Neural progenitor cell (in vitro differentiated cells): ENCODE measurements around the gene PNMA8C.

Experiments used
- CTCF ChIP-seq: fragments of 200-600 bp; sonication (generic); IDR thresholded peaks from 2 replicates; pipeline ENCODE4 v1.5.1; 2017; ENCODE audit warnings: antibody characterized with exemption, mild to moderate bottlenecking
- EZH2 ChIP-seq: fragments of 200-600 bp; sonication (generic); IDR thresholded peaks from 2 replicates; pipeline ENCODE4 v1.6.1; 2017; ENCODE audit warnings: antibody characterized with exemption, mild to moderate bottlenecking, moderate library complexity
- EZH2phosphoT487 ChIP-seq: fragments of 200-600 bp; sonication (generic); IDR thresholded peaks from 2 replicates; pipeline ENCODE4 v1.6.1; 2017; ENCODE audit warnings: antibody characterized with exemption

GRCh38 chr19:46393456-46394401 lies 35.0 kb downstream of the PNMA8C start:
- TF ChIP-seq EZH2, result no peak
- no peak for TF ChIP-seq CTCF
- no peak for TF ChIP-seq EZH2phosphoT487
